Common myeloid progenitor, CD34-positive (primary cell): Measurements from ENCODE around the gene DOCK9.

Source experiments
- CTCF ChIA-PET: fragments of 350-600 bp; sonication (Branson Sonifier 250); formaldehyde crosslinking; loops from one replicate; lab custom pipeline; 2021; ENCODE audit warnings: antibody characterized with exemption; lab: Charles Lee
- POLR2A ChIA-PET: fragments of 350-600 bp; sonication (Branson Sonifier 250); formaldehyde crosslinking; loops from one replicate; lab custom pipeline; 2021; ENCODE audit warnings: antibody characterized with exemption; lab: Charles Lee
- DNase-seq, 3 donors: peaks; one replicate each; pipeline versions ENCODE4 v3.0.0 to v3.0.0-alpha.2; 2013
- H3K27ac ChIP-seq, 2 experiments: 1 replicate in 1 of 2; 2 replicates in 1 of 2; pipeline ENCODE4 v1.7.0; 2013; ENCODE audit warnings: inconsistent platforms in 2 of 2, low read length in 2 of 2, mild to moderate bottlenecking in 2 of 2, low read depth in 1 of 2, moderate library complexity in 1 of 2; ENCODE audit not compliant: severe bottlenecking in 2 of 2, insufficient read depth in 1 of 2, poor library complexity in 1 of 2
- H3K27me3 ChIP-seq, 5 experiments: replicated peaks in 2 of 5; 1 replicate in 3 of 5; 2 replicates in 2 of 5; pipeline versions ENCODE4 v1.6.1 to v1.7.0; 2013; ENCODE audit warnings: low read length in 4 of 5, mild to moderate bottlenecking in 2 of 5, moderate library complexity in 2 of 5, inconsistent platforms in 1 of 5; ENCODE audit not compliant: insufficient read depth in 5 of 5, control insufficient read depth in 4 of 5
- H3K36me3 ChIP-seq, 4 experiments: 1 replicate in 2 of 4; 2 replicates in 2 of 4; pipeline versions ENCODE4 v1.6.1 to v1.7.0; 2013; ENCODE audit warnings: low read length in 3 of 4, control low read depth in 1 of 4, mild to moderate bottlenecking in 1 of 4; ENCODE audit not compliant: control insufficient read depth in 4 of 4, insufficient read depth in 4 of 4
- H3K4me1 ChIP-seq, 4 experiments: 1 replicate in 3 of 4; 2 replicates in 1 of 4; pipeline versions ENCODE4 v1.6.1 to v1.7.1; 2013; ENCODE audit warnings: low read length in 3 of 4, mild to moderate bottlenecking in 3 of 4, control low read depth in 1 of 4, inconsistent platforms in 1 of 4, moderate library complexity in 1 of 4; ENCODE audit not compliant: control insufficient read depth in 4 of 4, insufficient read depth in 4 of 4; ENCODE audit errors: control extremely low read depth in 1 of 4
- H3K4me3 ChIP-seq, 7 experiments: 1 replicate in 4 of 7; 2 replicates in 3 of 7; pipeline versions ENCODE4 v1.5.1 to v1.7.0; 2013; ENCODE audit warnings: mild to moderate bottlenecking in 7 of 7, low read length in 6 of 7, moderate library complexity in 6 of 7, inconsistent platforms in 2 of 7, low read depth in 2 of 7, control low read depth in 1 of 7; ENCODE audit not compliant: insufficient read depth in 4 of 7, control insufficient read depth in 1 of 7; ENCODE audit errors: extremely low read depth in 1 of 7
- H3K9me3 ChIP-seq, 5 experiments: 1 replicate in 4 of 5; 2 replicates in 1 of 5; pipeline versions ENCODE4 v1.6.1 to v1.7.1; 2013; ENCODE audit warnings: low read length in 4 of 5, mild to moderate bottlenecking in 2 of 5, inconsistent platforms in 1 of 5, low read depth in 1 of 5, moderate library complexity in 1 of 5; ENCODE audit not compliant: control insufficient read depth in 4 of 5, insufficient read depth in 2 of 5; ENCODE audit errors: control extremely low read depth in 1 of 5
- WGBS: methylation state at CpG from one replicate; pipeline ENCODE4 v1.1.5; 2013; ENCODE audit not compliant: insufficient coverage; 5-methylcytosine and 5-hydroxymethylcytosine counted together

DOCK9 gene

GRCh38 chr13:98978280-98978679 is 416 bp upstream of the DOCK9 start:
- no CpG with 5 or more reads among the region's 3 CpGs for WGBS
- Histone ChIP-seq H3K4me3 (no peak overlapping the region), H3K27me3 (no peaks in the 10 kb centered on the region), H3K27ac (no peak overlapping the region), H3K9me3 (no peaks in the 10 kb centered on the region), H3K4me1 (peaks cover 6 to 64% (median 50%) of the 10 kb centered on the region in 4 experiments), H3K36me3 (no peaks in the 10 kb centered on the region)
- ChIA-PET CTCF (interaction anchor here (0.9 to 1.2 kb wide), 2 partner anchors 44 to 56 kb away, joined by 3 read pairs; no protein-coding TSS in a partner anchor), POLR2A (interaction anchor here (0.9 kb wide), 1 partner anchor 72 kb away, joined by 5 read pairs; no protein-coding TSS in a partner anchor)
- DNase-seq, result peak; percentile 50 to 76 (median 68)

- H3K4me1 ChIP-seq, result peaks cover 12 to 73% (median 58%) of the 10 kb centered on the region in 4 experiments
- no peaks in the 10 kb centered on the region for H3K27me3 ChIP-seq
- H3K9me3 ChIP-seq, result no peaks in the 10 kb centered on the region
- WGBS, result 100% methylated on average over 1 of the region's 2 CpGs
- POLR2A ChIA-PET, result no interaction called here
- H3K4me3 ChIP-seq, result no peak overlapping the region
- no peaks in the 10 kb centered on the region for H3K36me3 ChIP-seq
- H3K27ac ChIP-seq, result no peak overlapping the region
- no peak for DNase-seq
- CTCF ChIA-PET, result interaction anchor here (1.0 to 2.5 kb wide), 3 partner anchors 57 to 87 kb away, joined by 3 to 6 read pairs (median 3); no protein-coding TSS in a partner anchor
These were observed 923 bp downstream of the DOCK9 start for GRCh38 chr13:98976941-98977340.

GRCh38 chr13:98976338-98976737 is 1.5 kb downstream of the DOCK9 start:
- POLR2A ChIA-PET, result no interaction called here
- peak in 2 of 3 donors; percentile 35 to 39 for DNase-seq
- H3K4me1 ChIP-seq, result peaks cover 12 to 69% (median 54%) of the 10 kb centered on the region in 4 experiments
- H3K4me3 ChIP-seq, result no peak overlapping the region
- no peaks in the 10 kb centered on the region for H3K9me3 ChIP-seq
- CTCF ChIA-PET, result interaction anchor here (0.8 to 2.5 kb wide), 4 partner anchors 12 to 86 kb away, joined by 3 to 6 read pairs (median 4); no protein-coding TSS in a partner anchor
- H3K36me3 ChIP-seq, result no peaks in the 10 kb centered on the region
- no peaks in the 10 kb centered on the region for H3K27me3 ChIP-seq
- no peak overlapping the region for H3K27ac ChIP-seq

- Histone ChIP-seq H3K27ac (no peak overlapping the region), H3K9me3 (no peaks in the 10 kb centered on the region), H3K36me3 (no peaks in the 10 kb centered on the region), H3K27me3 (no peaks in the 10 kb centered on the region), H3K4me3 (no peak overlapping the region), H3K4me1 (peaks cover 12 to 67% (median 53%) of the 10 kb centered on the region in 4 experiments)
- DNase-seq, result peak in 2 of 3 donors; percentile 29 to 48
- ChIA-PET POLR2A (no interaction called here), CTCF (interaction anchor here (0.6 to 2.5 kb wide), 5 partner anchors 13 to 330 kb away, joined by 3 to 6 read pairs (median 3); no protein-coding TSS in a partner anchor)
- WGBS, result 23% methylated on average over 4 of the region's 5 CpGs
These were observed 2.0 kb downstream of the DOCK9 start for GRCh38 chr13:98975822-98976261.

- Histone ChIP-seq H3K36me3 (no peaks in the 10 kb centered on the region), H3K4me1 (peaks cover 12 to 69% (median 57%) of the 10 kb centered on the region in 4 experiments), H3K27me3 (no peaks in the 10 kb centered on the region), H3K9me3 (no peaks in the 10 kb centered on the region), H3K4me3 (peak overlapping the region in 3 of 7 experiments; percentile 11 to 31 (median 29)), H3K27ac (no peak overlapping the region)
- DNase-seq, result peak; percentile 87 to 98 (median 97)
- 0% methylated on average over 1 of the region's 2 CpGs for WGBS
- ChIA-PET CTCF (interaction anchor here (0.9 kb wide), 1 partner anchor 10 kb away, joined by 3 read pairs; no protein-coding TSS in a partner anchor), POLR2A (interaction anchor here (1.4 kb wide), 1 partner anchor 10 kb away, joined by 5 read pairs; no protein-coding TSS in a partner anchor)
These were observed 3.8 kb downstream of the DOCK9 start for GRCh38 chr13:98974053-98974452.

- Histone ChIP-seq H3K27ac (no peak overlapping the region), H3K4me3 (peak overlapping the region in 1 of 7 experiments; percentile 7), H3K27me3 (no peaks in the 10 kb centered on the region), H3K9me3 (no peaks in the 10 kb centered on the region), H3K36me3 (no peaks in the 10 kb centered on the region), H3K4me1 (peaks cover 12 to 63% (median 50%) of the 10 kb centered on the region in 4 experiments)
- CTCF ChIA-PET, result interaction anchor here (0.6 to 1.4 kb wide), 3 partner anchors 11 to 92 kb away, joined by 3 to 6 read pairs (median 5); no protein-coding TSS in a partner anchor
- WGBS, result 39% methylated on average over 3 of the region's 4 CpGs
- no peak for DNase-seq
- POLR2A ChIA-PET, result interaction anchor here (1.4 kb wide), 1 partner anchor 9 kb away, joined by 5 read pairs; no protein-coding TSS in a partner anchor
These were observed 5.2 kb downstream of the DOCK9 start for GRCh38 chr13:98972627-98973026.

GRCh38 chr13:98972059-98972458 is 5.8 kb downstream of the DOCK9 start:
- no peaks in the 10 kb centered on the region for H3K36me3 ChIP-seq
- no peak overlapping the region for H3K4me3 ChIP-seq
- DNase-seq, result no peak
- POLR2A ChIA-PET, result no interaction called here
- 71% methylated on average over 1 of the region's 3 CpGs for WGBS
- H3K27ac ChIP-seq, result no peak overlapping the region
- H3K27me3 ChIP-seq, result no peaks in the 10 kb centered on the region
- CTCF ChIA-PET, result interaction anchor here (0.9 kb wide), 1 partner anchor 9 kb away, joined by 3 read pairs; no protein-coding TSS in a partner anchor
- peaks cover 12 to 58% (median 46%) of the 10 kb centered on the region in 4 experiments for H3K4me1 ChIP-seq
- H3K9me3 ChIP-seq, result no peaks in the 10 kb centered on the region
